Neural cell (in vitro differentiated cells): ENCODE measurements around the gene DSCAML1. TPM values are rescaled to one million over a fixed set of nuclear protein-coding genes. Genes with fewer than 3 reads are reported as not detected.

ENCODE experiments used
- H2AFZ ChIP-seq: fragments of 200-600, 300-800 bp; sonication (generic), shearing (Covaris generic); 2 replicates; pipeline ENCODE4 v1.6.0; 2014; ENCODE audit warnings: low read depth, mild to moderate bottlenecking, antibody characterized with exemption, low read length, moderate library complexity
- H3F3A ChIP-seq: fragments of 200-600 bp; shearing (Covaris generic); 2 replicates; pipeline ENCODE4 v1.6.1; 2016; ENCODE audit warnings: mild to moderate bottlenecking, moderate library complexity, mixed read lengths, antibody characterized with exemption, low read length; ENCODE audit not compliant: insufficient read depth, poor library complexity, severe bottlenecking
- H3K27ac ChIP-seq: fragments of 200-600, 300-800 bp; sonication (generic), shearing (Covaris generic); 2 replicates; pipeline ENCODE4 v1.5.1; 2014; ENCODE audit warnings: mild to moderate bottlenecking, low read length, moderate library complexity
- H3K27me3 ChIP-seq: fragments of 300-800, 200-600 bp; sonication (generic), shearing (Covaris generic); 2 replicates; pipeline ENCODE4 v1.6.0; 2014; ENCODE audit warnings: mild to moderate bottlenecking, low read depth, low read length, moderate library complexity; ENCODE audit not compliant: insufficient read depth
- H3K36me3 ChIP-seq: fragments of 300-800, 200-600 bp; sonication (generic), shearing (Covaris generic); 2 replicates; pipeline ENCODE4 v1.5.1; 2014; ENCODE audit warnings: mild to moderate bottlenecking, antibody characterized with exemption, low read length, moderate library complexity; ENCODE audit not compliant: insufficient read depth
- H3K4me2 ChIP-seq: fragments of 300-800, 200-600 bp; sonication (generic), shearing (Covaris generic); 2 replicates; pipeline ENCODE4 v1.6.0; 2014; ENCODE audit warnings: mild to moderate bottlenecking, low read length
- H3K4me3 ChIP-seq: fragments of 300-800, 200-600 bp; sonication (generic), shearing (Covaris generic); 2 replicates; pipeline ENCODE4 v1.5.1; 2014; ENCODE audit warnings: mild to moderate bottlenecking, low read length, moderate library complexity
- H3K79me2 ChIP-seq: fragments of 200-600 bp; shearing (Covaris generic); replicated peaks from 2 replicates; pipeline ENCODE4 v1.6.0; 2014; ENCODE audit warnings: mild to moderate bottlenecking, low read length, moderate library complexity; ENCODE audit not compliant: insufficient read depth
- H3K9ac ChIP-seq: fragments of 300-800, 200-600 bp; sonication (generic), shearing (Covaris generic); 2 replicates; pipeline ENCODE4 v1.6.1; 2016; ENCODE audit warnings: mild to moderate bottlenecking, low read length, mixed read lengths
- H3K9me2 ChIP-seq: fragments of 200-600 bp; shearing (Covaris generic); 2 replicates; pipeline ENCODE4 v1.6.1; 2016; ENCODE audit warnings: mild to moderate bottlenecking, low read length, mixed read lengths; ENCODE audit not compliant: insufficient read depth
- H3K9me3 ChIP-seq: fragments of 200-600, 300-800 bp; sonication (generic), shearing (Covaris generic); 2 replicates; pipeline ENCODE4 v1.6.1; 2016; ENCODE audit warnings: mild to moderate bottlenecking, mixed run types, low read length, moderate library complexity, mixed read lengths
- H4K20me1 ChIP-seq: fragments of 200-600 bp; shearing (Covaris generic); 2 replicates; pipeline ENCODE4 v1.6.1; 2016; ENCODE audit warnings: mild to moderate bottlenecking, mixed run types; ENCODE audit not compliant: insufficient read depth
- EP300 ChIP-seq: fragments of 450-650 bp; conservative IDR thresholded peaks from 2 replicates; pipeline ENCODE4 v1.6.1; 2014; ENCODE audit warnings: antibody characterized with exemption, mild to moderate bottlenecking, moderate library complexity; ENCODE audit not compliant: poor library complexity, severe bottlenecking
- EZH2 ChIP-seq: fragments of 200-600, 300-800 bp; shearing (Covaris generic), sonication (generic); IDR thresholded peaks from 2 replicates; pipeline ENCODE4 v1.6.1; 2014; ENCODE audit warnings: antibody characterized with exemption, low read length, borderline replicate concordance, mild to moderate bottlenecking; ENCODE audit not compliant: insufficient read depth, poor library complexity, severe bottlenecking
- MXI1 ChIP-seq: fragments of 450-650 bp; conservative IDR thresholded peaks from 2 replicates; pipeline ENCODE4 v1.6.1; 2014; ENCODE audit warnings: antibody characterized with exemption, mild to moderate bottlenecking; ENCODE audit not compliant: poor library complexity, severe bottlenecking
- POLR2AphosphoS5 ChIP-seq: IDR thresholded peaks from 2 replicates; pipeline ENCODE4 v1.6.1; 2012
- RAD21 ChIP-seq: fragments of 450-650 bp; conservative IDR thresholded peaks from 2 replicates; pipeline ENCODE4 v1.6.1; 2014; ENCODE audit warnings: antibody characterized with exemption, mild to moderate bottlenecking, moderate library complexity
- REST ChIP-seq: IDR thresholded peaks from 2 replicates; pipeline ENCODE4 v1.6.1; 2012; ENCODE audit warnings: borderline replicate concordance
- SMC3 ChIP-seq: fragments of 450-650 bp; conservative IDR thresholded peaks from 2 replicates; pipeline ENCODE4 v1.6.1; 2014; ENCODE audit warnings: antibody characterized with exemption, mild to moderate bottlenecking, moderate library complexity; ENCODE audit not compliant: poor library complexity
- TAF1 ChIP-seq: IDR thresholded peaks from 2 replicates; pipeline ENCODE4 v1.6.1; 2012; ENCODE audit warnings: low read depth
- polyA plus RNA-seq: library from polyadenylated mRNA; depleted of rRNA; stranded (reverse); fragments of >200 nt; gene quantifications from 2 replicates; pipeline ENCODE4 v1.2.3, GENCODE V29; 2014
- TF ChIP-seq, protein P1 (sequence below): fragments of 450-650 bp; IDR thresholded peaks from 2 replicates; pipeline ENCODE4 v1.5.1; 2014; ENCODE audit warnings: antibody characterized with exemption, mild to moderate bottlenecking, moderate library complexity; ENCODE audit not compliant: poor library complexity, severe bottlenecking

Gene DSCAML1
- polyA plus RNA-seq, 1 donor from 2014 or later = 1.3 TPM

DNA sequence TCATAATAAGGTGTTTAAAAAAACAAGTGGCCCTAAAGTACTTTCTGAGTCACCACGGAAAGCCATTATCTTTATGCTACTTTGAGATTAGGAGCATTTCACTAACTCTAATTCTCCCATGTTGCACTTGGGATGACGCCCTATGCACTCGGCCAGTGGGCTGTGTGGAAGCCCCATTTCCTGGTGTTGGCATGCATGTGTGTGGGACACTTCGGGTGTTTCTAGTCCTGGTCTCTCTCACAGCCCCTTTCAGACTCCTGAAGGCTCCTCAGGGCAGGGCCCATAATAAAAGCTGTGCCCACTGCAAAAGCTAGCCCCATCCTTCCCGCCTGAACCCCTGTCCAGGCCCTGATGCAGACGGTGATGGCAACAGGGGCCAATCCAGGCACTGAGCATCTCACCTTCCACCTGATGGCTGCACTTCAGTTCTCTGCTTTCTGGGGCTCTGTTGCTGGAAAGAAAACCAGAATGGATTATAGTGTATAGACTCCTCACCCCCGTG lies 42.4 kb upstream of the DSCAML1 start:
- Histone ChIP-seq H3K27me3 (no peaks in the 10 kb centered on the region), H3K9me2 (no peaks in the 10 kb centered on the region), H3K79me2 (peaks cover 16% of the 10 kb centered on the region), H3K4me2 (no peak overlapping the region), H3K27ac (no peak overlapping the region), H3F3A (no peaks in the 10 kb centered on the region), H3K9ac (no peak overlapping the region), H3K9me3 (no peaks in the 10 kb centered on the region), H3K36me3 (no peaks in the 10 kb centered on the region), H3K4me3 (no peak overlapping the region), H4K20me1 (peaks cover 5% of the 10 kb centered on the region), H2AFZ (no peak overlapping the region)
- TF ChIP-seq EZH2 (no peak), REST (no peak), POLR2AphosphoS5 (no peak), MXI1 (no peak), RAD21 (no peak), EP300 (no peak), SMC3 (no peak), TAF1 (no peak)
- TF ChIP-seq, protein P1, sequence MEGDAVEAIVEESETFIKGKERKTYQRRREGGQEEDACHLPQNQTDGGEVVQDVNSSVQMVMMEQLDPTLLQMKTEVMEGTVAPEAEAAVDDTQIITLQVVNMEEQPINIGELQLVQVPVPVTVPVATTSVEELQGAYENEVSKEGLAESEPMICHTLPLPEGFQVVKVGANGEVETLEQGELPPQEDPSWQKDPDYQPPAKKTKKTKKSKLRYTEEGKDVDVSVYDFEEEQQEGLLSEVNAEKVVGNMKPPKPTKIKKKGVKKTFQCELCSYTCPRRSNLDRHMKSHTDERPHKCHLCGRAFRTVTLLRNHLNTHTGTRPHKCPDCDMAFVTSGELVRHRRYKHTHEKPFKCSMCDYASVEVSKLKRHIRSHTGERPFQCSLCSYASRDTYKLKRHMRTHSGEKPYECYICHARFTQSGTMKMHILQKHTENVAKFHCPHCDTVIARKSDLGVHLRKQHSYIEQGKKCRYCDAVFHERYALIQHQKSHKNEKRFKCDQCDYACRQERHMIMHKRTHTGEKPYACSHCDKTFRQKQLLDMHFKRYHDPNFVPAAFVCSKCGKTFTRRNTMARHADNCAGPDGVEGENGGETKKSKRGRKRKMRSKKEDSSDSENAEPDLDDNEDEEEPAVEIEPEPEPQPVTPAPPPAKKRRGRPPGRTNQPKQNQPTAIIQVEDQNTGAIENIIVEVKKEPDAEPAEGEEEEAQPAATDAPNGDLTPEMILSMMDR = no peak

DNA sequence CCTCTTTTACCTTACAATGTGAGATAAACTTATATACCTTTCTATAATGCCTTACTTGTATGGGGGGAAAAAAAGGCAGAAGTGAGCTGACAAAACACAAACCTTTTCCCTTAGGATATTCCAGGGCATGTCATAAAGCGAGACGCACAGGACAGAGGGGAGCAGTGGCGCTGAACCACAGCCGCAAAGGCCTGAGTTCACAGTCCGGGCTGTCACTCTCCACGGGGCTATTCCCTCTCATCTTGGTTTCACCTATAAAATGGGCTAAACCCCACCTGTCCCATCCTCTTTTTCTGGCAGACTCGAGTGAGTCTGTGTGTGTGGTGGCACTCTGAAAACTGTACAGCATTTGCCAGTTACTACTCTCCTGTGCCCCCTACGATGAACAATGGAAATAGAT lies 41.9 kb upstream of the DSCAML1 start:
- Histone ChIP-seq H3F3A (no peaks in the 10 kb centered on the region), H3K36me3 (peaks cover 3% of the 10 kb centered on the region), H3K4me3 (no peak overlapping the region), H3K9me3 (no peaks in the 10 kb centered on the region), H3K9me2 (no peaks in the 10 kb centered on the region), H2AFZ (no peak overlapping the region), H3K4me2 (no peak overlapping the region), H3K79me2 (peaks cover 16% of the 10 kb centered on the region), H4K20me1 (peaks cover 5% of the 10 kb centered on the region), H3K27me3 (no peaks in the 10 kb centered on the region), H3K9ac (no peak overlapping the region), H3K27ac (no peak overlapping the region)
- TF ChIP-seq EP300 (no peak), REST (no peak), POLR2AphosphoS5 (no peak), EZH2 (no peak)
- TF ChIP-seq, protein P1 = no peak
